HG02981 (cell line): ENCODE measurements around the gene CNTFR.
A peak's percentile ranks its signal among the peaks of the same experiment; 100 is the strongest.

ENCODE experiments used
- ATAC-seq: cut with Tn5 transposase; IDR thresholded peaks from one replicate; pipeline ENCODE4 v1.9.1; 2021; ENCODE audit warnings: mild to moderate bottlenecking, moderate library complexity; ENCODE audit not compliant: unreplicated experiment

Gene CNTFR

DNA sequence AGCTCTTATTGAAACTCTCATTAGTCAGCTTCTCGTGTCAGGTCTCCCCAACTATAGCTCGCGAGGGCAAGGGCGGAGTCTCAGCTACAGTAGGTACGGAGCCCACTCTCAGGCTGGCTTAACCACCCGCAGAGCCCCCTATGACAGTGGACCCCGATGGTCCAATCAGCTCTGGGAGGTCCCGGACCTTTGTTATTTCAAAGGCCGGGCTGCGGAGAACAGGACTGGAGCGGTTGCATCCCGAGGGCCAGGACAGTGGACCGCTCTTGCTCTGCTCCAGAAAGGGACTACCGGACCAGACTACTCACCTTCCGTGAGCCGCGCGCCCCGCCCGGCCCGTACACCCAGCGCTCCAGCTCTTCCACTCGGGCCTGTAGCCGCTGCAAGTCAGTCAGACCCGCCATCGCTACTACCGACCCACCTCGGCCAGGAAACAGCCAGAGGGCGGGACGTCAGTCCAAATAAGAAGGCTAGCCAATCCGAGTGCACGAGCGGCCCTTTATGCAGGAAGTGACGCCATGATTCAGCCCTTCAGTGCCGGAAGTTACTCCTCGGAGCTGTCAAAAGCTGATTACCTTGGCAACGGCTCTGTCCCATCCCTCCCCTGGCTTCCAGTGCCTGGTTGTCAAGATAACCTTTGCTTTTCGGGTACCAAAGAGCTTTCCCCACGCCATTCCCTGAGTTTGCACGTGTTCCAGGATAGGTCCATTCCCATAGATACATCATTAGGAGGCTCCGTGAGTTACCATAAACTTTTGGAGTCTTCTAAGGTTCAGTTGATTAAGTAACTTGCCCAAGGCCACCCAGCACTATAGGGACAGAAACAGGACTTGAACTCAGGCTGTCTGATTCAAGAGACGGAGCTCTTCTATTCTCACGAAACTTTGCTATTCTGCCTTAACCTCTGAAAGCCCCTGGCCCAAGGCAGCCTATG, 30.8 kb upstream of the CNTFR start, which contains the start of gene DCTN3:
DCTN3 (minus strand) TSS at position 435 of the 934 bp plus-strand sequence; CDS start at position 404, 31 bp downstream.
- ATAC-seq: peak; percentile 98

DNA sequence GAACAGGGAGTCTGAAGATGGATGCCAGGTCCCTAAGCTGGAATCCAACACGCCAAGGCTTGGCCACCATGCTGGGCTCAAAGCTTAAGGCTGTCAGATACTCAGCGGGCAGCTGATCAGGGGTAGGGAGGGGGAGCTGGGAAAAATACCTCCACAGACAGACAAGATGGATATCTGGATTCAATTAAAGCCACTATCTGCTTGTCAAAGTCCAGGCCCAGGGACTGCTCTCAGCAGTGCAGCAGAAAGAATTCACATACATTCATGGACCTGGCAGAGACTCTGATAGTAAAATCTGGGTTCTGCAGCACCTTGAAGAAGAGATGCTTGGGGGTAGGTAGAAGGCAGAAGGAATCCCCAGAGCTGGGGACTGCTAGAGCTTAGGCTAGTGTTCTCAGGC, 25.6 kb upstream of the CNTFR start:
- no peak for ATAC-seq

DNA sequence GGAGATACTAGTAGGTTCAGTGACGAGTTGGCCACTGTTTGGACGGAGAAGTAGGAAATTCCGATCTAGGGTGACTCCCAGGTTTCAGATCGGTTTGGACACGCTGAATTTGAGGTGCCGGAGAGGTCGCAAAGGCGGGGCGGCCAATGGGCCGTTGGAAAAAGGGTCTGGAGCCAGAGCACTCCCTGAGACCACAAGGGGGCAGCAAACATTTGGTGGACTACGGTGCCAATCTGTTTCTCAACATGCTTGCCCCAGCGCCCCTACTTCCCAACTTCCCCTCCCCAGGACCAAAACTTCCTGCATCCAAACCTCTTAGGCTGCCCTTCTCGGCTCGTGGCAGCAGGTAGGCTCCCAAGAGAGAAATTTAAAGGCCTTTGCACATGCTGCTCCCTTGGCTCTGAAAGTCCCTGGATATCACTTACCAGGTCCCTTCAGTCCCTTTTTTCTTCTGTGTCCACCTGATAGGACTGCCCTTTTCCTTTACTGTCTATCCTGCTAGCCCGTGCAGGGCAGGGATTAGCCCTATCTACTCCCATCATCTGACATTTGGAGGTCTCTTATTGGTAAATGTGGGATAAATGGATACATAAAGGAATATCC, 23.4 kb upstream of the CNTFR start:
- ATAC-seq: no peak

DNA sequence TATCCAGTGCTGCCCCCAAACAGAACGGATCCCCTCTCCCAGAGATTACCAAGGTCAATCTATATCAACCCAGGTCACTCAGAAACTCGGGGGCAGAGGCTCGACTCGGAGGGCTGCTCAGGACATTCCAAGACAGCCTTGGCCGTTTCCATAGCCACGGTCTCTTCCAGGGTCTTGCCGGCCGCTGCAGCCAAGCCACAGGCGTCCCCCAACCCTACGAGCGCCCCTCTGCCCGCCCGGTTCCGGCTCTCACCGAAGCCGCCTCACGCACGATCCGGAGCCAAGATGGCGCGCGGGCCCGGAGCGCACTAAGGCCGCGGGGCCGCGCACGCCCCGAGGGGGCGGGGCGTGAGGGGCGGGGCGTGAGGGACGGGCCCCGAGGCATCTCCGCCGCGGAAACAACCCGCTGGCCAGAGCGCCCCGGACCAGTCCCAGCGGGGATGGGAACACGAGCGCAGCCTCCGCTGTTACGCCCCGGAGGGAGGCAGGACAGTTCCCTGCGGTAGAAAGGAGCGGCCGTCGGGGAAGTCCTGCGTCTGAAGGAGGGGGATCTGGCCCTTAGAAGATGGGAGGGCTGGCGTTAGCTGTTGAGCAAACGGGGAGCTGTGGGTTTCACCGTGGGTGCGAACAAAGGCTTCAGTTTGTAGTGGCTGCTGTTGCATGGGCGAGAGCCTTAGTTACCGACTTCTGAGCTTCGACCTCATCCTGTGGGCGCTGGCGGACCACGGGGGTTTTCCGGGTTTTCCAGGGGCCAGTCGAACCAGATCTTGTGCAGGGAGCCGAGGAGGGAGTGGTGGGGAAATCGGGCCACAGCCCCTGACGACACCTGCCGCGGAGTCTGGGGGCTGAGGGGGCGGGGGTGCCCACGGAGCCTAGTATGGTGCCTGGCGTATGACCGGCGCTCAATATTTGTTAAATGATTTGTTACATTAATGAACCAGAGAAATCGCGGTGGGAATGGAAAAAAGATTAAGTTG, 22.6 kb upstream of the CNTFR start, which contains the start of gene RPP25L:
RPP25L (minus strand) TSS at position 287 of the 977 bp plus-strand sequence. CDS start 801 bp downstream, outside the sequence.
- ATAC-seq: peak; percentile 83

DNA sequence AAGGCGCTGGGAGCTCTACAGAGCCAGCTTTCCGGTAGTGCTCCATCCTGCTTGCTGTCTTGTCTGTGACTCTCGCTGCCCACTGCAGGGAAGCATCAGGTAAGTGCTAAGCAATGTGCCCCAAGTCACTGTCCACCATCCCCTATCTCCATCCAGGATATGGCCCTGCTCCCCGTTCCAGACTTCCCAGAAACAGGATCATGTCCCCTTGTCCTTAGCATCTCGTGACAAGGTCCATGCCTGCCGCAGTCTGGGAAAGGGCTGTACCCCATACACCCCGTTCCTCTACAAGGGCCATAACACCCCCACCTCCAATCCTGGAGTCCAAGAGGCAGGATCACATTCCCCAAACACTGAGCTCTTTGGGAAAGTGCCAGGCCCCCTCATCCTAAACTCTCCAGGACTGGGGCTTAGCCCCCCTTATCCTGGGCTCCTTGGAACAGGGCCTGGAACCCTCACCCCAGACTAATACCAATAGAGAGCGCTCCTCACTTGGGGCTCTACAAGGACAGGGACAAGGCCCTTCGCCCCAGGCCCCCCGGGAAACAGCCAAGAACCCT, 21.8 kb upstream of the CNTFR start:
- ATAC-seq: no peak

DNA sequence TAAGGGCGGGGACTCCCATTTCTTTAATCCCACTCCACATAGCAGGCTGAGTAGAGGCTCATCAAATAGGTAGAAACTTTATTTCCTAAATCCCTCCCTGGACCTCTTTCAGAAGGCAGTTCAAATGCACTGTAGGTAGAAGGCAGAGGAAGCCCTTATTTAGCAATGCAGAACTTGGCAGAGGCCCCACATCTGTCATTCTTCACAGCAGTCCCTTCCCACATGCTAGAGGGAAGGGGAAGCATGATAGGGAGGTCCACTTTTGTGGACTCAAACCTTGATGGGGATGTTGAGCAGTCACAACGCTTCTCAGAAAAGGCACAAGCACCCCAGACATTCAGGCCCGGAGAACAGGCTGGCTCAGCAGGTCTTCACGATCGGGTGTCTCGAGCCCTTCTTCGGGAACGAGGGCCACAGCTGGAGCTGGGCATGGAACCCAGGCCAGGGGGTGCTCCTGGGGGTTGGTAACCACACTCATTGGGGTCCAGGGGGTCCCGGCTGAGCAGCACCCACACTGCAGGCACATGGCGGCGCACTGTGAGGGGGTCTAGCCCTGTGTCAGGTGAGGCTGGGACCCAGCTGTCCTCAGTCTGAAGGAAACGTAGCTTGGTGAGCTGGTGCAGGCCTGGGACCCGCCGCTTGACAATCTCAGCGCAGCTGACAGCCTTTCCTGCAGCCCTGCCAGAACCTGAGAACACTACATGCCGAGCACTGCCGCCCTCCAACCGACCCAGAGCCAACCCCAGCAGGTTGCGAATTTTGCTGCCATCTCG, 21.1 kb upstream of the CNTFR start:
- no peak for ATAC-seq

DNA sequence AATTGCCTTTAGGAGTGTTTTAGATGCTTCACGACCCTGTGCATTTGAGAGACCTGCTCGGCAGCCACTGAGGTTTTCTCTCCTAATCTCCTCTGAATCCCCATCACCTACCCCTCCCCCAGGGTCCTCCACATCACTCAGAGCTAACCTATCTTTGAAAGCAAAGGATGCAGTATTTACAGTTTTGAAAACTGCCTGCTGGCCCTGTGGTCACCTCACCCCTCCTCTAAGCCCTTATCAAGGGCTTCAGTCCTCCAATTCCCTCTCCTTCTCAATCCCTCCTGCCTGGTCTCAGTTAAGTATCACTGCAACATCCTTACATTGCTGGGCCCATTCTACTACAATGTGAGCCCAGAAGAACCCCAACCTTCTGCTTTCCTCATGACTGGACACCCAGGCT, 17.8 kb upstream of the CNTFR start:
- ATAC-seq: no peak

DNA sequence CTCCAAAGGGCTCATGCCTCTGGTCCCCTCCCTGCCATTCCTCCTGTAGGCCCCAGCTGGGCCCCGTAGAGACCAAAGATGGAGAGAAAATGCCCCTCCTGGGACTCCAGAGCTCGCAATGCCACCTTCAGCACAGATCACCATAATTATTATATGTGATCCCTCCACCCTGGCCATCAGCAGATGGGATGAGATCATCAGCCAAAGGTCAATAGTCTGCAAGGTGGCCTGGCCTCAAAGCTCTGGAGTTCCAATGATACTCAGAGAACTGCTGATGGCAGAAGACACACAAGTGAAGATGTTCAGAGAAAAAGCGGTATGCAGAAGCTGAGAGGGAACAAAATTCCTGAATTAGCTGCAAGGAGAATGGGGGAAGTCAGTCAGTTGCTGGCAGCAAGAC, 17.4 kb upstream of the CNTFR start:
- no peak for ATAC-seq

DNA sequence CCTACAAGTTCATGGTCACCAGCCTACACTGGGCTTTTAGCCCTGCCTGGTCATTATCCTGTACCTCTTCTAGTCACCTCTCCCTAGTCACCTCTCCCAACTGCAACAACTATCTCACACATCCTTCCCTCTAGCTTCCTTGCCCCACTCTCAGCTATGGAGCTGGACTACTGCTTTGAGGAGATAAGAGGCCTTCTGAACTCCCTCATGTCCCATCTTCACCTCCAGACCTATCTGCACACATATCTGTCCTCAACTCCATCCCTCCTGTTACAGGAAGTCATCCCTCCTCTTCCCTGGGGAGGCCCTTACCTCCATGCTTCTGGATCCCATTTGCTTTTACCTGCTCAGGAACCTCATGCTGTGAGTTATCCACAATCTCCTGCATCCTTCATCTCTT, 16.7 kb upstream of the CNTFR start:
- no peak for ATAC-seq

DNA sequence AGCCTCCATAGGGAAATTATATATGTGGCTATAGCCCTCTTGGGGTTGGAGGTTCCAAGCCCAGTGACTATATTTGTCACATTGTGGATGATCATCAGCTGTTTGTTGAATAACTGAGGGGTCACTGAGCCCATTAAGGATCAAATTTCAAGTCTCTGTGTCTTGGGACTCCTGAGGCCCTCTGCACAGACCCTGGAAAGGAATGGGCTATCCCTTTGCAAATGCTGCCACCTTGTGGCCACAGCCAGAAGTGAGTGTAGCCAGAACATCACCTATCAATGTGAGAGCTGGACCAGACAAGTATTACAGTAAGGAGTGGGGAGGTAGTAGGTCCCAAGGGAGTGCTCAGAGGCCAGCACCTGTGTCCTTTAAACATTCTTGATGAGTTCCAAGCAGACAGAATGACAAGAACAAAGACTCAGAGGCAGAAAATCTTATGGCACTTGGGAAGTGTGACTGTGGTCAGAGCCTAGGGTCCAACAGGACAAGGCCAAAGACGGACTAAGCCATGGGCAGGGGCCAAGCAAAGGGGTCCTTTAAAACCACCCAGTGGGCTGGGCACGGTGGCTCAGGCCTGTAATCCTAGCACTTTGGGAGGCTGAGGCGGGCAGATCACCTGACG, 14.2 kb upstream of the CNTFR start:
- peak; percentile 63 for ATAC-seq

DNA sequence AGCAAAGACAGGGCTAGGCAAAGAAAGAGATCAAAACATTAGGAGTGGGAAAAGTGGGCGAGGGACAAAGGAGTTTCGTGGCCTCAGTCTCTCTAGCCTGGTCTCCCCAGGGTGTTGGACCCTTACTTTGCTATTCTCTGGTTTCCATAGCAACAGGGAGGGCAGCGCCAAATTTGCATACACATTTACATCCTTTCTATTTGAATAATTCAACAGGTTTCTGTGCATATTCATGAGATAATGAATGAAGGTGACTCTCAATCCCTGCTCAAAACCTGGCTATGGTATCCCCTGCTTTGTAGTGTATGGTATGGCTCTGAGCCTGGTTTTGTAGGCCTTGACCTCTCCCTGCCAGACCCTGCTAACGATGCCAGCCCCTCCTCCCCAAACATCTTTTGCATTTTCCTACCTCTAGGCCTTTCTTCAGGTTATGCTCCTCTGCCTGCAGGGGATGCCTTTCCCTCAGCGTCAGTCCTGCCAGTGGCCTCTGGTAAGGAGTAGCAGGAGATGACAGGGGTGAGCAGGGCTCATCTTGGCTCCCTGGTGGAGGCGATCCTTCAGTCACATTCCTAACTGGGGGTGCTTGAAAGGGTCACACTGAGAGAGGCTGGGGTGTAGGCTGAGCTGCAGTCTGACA, 12.5 kb upstream of the CNTFR start:
- ATAC-seq: no peak

DNA sequence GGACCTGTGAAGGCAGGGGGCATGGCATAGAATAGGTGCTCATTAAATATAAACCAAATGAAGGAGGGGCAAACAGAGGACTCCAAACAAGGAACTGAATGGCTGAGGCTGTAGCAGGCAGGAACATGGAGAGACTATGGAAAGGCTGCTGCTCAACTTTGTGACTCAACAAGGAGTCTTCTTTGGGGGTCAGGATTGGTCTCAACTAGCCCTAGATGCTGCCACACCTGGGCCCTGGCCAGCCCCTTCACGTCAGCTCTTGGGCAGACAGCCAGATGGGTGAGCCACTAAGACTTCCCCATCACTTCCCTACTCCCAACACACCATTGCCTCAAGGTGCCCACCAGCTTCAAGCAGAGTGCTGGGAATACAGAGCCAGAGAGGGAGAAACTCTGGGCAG, 11.4 kb upstream of the CNTFR start:
- ATAC-seq: no peak

DNA sequence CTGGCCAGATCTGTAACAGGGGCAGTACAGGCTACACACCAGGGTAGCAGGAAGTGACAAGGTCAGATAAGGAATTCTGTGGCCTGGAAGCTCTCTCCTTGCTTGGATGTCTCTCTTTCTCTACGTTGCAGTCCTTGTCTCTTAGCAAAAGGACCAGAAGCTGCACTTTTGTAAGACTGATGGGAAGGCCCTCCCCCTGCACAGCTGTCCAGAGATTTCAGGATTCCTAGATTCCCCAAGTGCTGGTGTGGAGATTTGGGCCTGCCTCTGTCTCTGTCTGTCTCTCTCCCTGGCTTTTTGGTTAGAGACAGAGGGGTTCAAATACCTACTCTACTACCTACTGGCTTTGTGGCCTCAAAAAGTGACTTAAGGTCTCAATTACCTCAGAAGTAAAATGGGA, 10.0 kb upstream of the CNTFR start:
- ATAC-seq: no peak

DNA sequence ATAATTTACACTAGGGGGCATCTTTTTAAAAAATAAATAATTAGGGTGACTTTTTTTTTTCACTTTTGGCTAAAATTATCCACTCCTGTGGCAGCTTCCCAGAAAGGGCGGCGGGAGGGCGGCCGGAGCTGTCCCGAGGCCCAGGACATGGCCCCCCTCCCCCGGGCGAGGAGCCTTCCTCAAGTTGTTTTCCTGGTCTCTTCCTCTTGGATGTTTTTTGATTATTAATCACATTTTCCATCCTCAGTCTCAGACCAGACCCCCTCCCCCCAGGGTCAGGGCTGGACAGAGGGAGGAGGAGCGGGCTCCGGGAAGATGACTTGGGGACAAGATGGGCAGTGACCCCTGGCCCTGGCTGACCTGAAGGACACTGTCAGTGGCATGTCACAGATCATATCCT, 4.7 kb upstream of the CNTFR start:
- no peak for ATAC-seq

DNA sequence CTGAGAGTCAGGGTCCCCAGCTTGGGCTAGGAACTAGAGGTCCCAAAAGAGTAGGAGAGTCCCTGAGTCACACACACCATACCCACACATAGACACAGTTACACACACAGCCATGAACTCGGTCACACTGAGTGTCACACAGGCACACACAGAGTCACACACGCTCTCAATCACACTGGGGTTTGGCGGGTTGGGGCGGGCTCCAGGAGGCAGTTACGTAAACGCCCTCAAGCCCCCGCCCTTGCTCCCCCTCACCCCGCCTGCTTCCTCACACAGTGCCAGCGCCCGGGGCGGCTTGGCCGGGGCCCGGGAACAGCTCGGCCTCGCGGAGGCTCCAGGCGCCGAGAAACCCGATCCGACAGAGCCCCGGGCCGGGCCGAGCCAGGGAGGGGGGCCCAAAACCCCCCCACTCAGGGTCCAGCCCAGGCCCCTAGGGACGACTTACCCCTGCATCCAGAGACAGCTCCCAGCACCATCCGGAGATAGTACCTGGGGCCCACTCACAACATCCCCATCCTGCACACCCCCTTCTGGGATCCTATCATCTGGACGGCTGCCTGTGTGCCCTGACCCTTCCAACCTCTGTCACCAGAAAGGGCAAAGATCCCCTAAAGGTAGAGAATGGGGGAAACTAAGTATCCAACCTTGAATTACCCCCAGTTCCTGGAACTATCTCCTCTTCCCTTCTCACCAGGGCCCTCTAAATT, 3.5 kb upstream of the CNTFR start:
- no peak for ATAC-seq

DNA sequence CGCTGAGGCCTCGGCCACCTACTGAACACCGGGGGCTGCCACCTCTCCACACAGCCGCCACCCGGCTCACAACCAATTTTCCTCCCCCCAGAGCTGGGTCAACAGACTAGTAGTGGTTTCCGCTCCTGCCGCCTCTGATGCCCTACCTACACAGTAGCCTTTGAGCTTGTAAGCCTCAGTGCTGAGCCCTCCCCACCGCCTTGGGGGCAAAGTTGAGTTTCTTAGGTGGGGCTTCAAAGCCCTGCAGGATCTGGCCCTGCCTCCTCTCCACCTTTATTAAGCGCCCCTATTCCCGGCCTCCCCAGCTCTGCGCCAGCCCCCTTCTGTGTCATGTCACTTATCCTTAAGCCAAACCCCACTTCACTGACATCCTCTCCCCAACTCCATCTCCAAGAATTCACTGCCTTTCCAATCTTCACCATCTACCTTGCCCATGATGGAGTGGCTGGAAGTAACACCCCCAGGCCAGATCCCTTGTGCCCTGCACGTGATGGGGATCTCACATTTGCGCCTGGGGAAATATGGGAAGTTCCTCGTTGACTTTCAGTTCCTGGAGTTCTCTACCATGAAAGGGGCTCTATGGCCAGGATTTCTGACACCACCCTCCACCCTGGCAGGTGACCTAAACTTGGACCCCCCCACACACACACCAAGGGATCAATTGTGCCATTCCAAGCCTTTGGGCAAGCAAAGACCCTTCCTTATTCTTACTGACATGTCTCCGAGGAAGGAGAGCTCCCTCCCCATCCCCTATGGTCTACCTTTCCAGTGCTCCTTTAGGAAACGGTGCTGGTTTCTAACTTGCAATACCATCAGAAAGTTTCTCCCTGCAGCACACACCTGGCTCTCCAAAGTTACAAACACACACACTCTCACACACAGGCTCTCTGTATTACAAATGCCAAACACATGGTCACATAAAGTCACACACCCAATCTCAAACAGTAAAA, 2.7 kb upstream of the CNTFR start:
- ATAC-seq: no peak

DNA sequence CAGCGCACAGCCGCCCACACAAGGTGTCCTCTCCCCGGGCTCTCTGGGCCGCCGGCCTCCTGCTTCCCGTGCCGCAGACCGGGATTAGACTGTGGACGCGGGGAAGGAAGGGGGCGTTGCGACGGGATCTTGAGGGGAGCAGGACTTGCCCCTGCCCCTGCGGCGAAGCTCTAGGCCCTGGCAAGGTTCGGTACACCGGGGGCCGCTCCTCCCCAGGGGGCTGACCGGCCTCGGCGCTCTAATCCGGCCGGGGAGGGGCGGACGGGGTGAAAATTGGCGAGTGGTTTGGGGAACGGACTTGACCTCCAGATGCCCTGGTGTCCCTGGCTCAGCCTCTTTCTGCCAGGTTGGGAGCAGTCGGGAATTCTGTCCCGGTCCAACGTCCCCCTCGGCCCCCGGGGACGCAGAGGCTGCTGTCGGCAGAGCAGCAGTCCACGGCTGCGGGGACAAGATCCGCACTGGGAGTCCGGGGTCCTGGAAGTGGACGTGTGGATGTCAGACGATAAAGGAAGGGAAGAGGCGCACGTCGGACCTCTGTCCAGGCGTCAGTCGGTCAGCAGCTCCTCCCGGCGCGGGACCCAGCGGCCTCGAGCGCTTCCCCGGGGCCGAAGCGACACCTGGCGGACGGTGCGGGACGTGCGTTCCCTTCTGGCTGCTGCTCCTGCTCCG, 1.9 kb upstream of the CNTFR start:
- peak; percentile 76 for ATAC-seq
